ENCODE results near the gene ZNF222.

Gene ZNF222

DNA sequence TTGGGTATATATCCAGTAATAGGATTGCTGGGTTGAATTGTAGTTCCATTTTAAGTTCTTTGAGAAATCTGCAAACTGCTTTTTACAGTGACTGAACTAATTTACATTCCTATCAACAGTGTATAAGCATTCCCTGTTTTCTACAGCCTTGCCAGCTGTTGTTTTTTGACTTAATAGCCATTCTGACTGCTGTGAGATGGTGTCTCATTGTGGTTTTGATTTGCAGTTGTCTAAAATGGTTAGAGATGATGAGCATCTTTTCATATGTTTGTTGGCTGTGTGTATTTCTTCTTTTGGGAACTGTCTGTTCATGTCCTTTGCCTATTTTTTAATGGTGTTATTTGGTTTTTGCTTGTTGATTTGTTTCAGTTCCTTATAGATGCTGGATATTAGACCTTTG is 4.0 kb upstream of the ZNF222 start:
- Histone ChIP-seq H3K36me3 (ENCODE audit: low read length) (no peaks in the 10 kb centered on the region), H3K27me3 (ENCODE audit: low read length) (no peaks in the 10 kb centered on the region), H3K9me2 (replicated peaks; ENCODE audit: insufficient read depth, low read length) (no peaks in the 10 kb centered on the region), H2AFZ (ENCODE audit: low read depth, low read length, severe bottlenecking) (no peak overlapping the region), H3K4me3 (ENCODE audit: insufficient read depth, low read length, poor library complexity, severe bottlenecking) (no peak overlapping the region), H4K20me1 (ENCODE audit: low read depth, low read length) (no peaks in the 10 kb centered on the region), H3K9me3 (ENCODE audit: insufficient read depth, low read length) (no peaks in the 10 kb centered on the region), H3K9ac (ENCODE audit: low read length) (no peak overlapping the region), H3F3A (ENCODE audit: insufficient read depth) (no peaks in the 10 kb centered on the region), H3K4me2 (ENCODE audit: low read depth, low read length, poor library complexity, severe bottlenecking) (no peak overlapping the region), H3K79me2 (ENCODE audit: insufficient read depth, low read length) (no peaks in the 10 kb centered on the region), H3K27ac (ENCODE audit: low read depth, low read length) (no peak overlapping the region)
- TF ChIP-seq EZH2phosphoT487 (conservative IDR thresholded peaks at IDR 0.05; ENCODE audit: low read length) = no peak
- TF ChIP-seq, protein P1, sequence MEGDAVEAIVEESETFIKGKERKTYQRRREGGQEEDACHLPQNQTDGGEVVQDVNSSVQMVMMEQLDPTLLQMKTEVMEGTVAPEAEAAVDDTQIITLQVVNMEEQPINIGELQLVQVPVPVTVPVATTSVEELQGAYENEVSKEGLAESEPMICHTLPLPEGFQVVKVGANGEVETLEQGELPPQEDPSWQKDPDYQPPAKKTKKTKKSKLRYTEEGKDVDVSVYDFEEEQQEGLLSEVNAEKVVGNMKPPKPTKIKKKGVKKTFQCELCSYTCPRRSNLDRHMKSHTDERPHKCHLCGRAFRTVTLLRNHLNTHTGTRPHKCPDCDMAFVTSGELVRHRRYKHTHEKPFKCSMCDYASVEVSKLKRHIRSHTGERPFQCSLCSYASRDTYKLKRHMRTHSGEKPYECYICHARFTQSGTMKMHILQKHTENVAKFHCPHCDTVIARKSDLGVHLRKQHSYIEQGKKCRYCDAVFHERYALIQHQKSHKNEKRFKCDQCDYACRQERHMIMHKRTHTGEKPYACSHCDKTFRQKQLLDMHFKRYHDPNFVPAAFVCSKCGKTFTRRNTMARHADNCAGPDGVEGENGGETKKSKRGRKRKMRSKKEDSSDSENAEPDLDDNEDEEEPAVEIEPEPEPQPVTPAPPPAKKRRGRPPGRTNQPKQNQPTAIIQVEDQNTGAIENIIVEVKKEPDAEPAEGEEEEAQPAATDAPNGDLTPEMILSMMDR (IDR thresholded peaks at IDR 0.05; ENCODE audit: insufficient read depth, low read length, poor library complexity, severe bottlenecking) = no peak

DNA sequence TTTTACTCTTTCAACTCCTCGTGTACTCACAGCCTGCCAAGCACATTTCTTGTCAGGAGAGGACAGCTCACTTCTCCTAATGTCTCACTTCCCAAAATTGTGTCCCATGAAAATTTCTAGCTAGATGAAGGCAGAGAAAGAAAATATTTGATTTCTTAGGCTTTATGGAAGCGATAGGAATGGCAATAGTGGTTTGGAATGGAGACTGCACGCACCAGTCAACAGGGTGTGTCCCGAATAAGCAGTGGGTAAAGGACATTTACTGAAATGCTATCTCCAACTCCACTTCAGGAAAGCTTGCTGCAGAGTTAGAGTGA is 321 bp upstream of the ZNF222 start:
- no peaks in the 10 kb centered on the region for H3K27me3 ChIP-seq (ENCODE audit: low read length)
- H2AFZ ChIP-seq (ENCODE audit: low read depth, low read length, severe bottlenecking) = peak overlapping the region; percentile 40
- no peak overlapping the region for H3K4me2 ChIP-seq (ENCODE audit: low read depth, low read length, poor library complexity, severe bottlenecking)
- H3K9ac ChIP-seq (ENCODE audit: low read length) = no peak overlapping the region
- H3K9me3 ChIP-seq (ENCODE audit: insufficient read depth, low read length) = no peaks in the 10 kb centered on the region
- 0 out of 2 replicates have a peak, but pooled peaks cover 2% of the 10 kb centered on the region for H3K9me2 ChIP-seq (replicated peaks; ENCODE audit: insufficient read depth, low read length)
- H3K27ac ChIP-seq (ENCODE audit: low read depth, low read length) = no peak overlapping the region
- no peak overlapping the region for H3K4me3 ChIP-seq (ENCODE audit: insufficient read depth, low read length, poor library complexity, severe bottlenecking)
- no peaks in the 10 kb centered on the region for H4K20me1 ChIP-seq (ENCODE audit: low read depth, low read length)
- H3K36me3 ChIP-seq (ENCODE audit: low read length) = no peaks in the 10 kb centered on the region
- H3F3A ChIP-seq (ENCODE audit: insufficient read depth) = no peaks in the 10 kb centered on the region
- no peak for TF ChIP-seq EZH2phosphoT487 (conservative IDR thresholded peaks at IDR 0.05; ENCODE audit: low read length)
- TF ChIP-seq, protein P1 (IDR thresholded peaks at IDR 0.05; ENCODE audit: insufficient read depth, low read length, poor library complexity, severe bottlenecking) = no peak
- no peaks in the 10 kb centered on the region for H3K79me2 ChIP-seq (ENCODE audit: insufficient read depth, low read length)

DNA sequence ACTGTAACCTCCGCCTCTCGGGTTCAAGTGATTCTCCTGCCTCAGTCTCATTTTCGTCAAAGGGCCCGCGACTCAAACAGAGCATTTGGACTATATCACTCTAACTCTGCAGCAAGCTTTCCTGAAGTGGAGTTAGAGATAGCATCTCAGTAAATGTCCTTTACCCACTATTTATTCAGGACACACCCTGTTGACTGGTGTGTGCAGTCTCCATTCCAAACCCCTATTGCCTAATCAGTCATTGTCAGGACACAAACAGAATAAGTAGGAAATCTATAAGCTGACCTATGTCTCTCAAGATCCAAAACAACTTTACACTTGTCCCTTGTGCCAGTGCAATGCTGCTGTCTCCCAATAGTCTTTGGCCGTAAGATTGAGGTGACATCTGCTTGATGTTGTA is 1.4 kb downstream of the ZNF222 start:
- no peak for TF ChIP-seq EZH2phosphoT487 (conservative IDR thresholded peaks at IDR 0.05; ENCODE audit: low read length)
- TF ChIP-seq, protein P1 (IDR thresholded peaks at IDR 0.05; ENCODE audit: insufficient read depth, low read length, poor library complexity, severe bottlenecking) = no peak
- no peaks in the 10 kb centered on the region for H3K79me2 ChIP-seq (ENCODE audit: insufficient read depth, low read length)

More for the DNA sequence above, 1.4 kb downstream of the ZNF222 start:
- Histone ChIP-seq H3K9me2 (replicated peaks; ENCODE audit: insufficient read depth, low read length) (0 out of 2 replicates have a peak, but pooled peaks cover 3% of the 10 kb centered on the region), H4K20me1 (ENCODE audit: low read depth, low read length) (no peaks in the 10 kb centered on the region), H3K9me3 (ENCODE audit: insufficient read depth, low read length) (no peaks in the 10 kb centered on the region; the same call in 1 of the 2 replicates), H3K36me3 (ENCODE audit: low read length) (no peaks in the 10 kb centered on the region), H2AFZ (ENCODE audit: low read depth, low read length, severe bottlenecking) (no peak overlapping the region), H3K4me2 (ENCODE audit: low read depth, low read length, poor library complexity, severe bottlenecking) (no peak overlapping the region), H3K27me3 (ENCODE audit: low read length) (no peaks in the 10 kb centered on the region), H3K9ac (ENCODE audit: low read length) (no peak overlapping the region), H3F3A (ENCODE audit: insufficient read depth) (no peaks in the 10 kb centered on the region), H3K27ac (ENCODE audit: low read depth, low read length) (no peak overlapping the region), H3K4me3 (ENCODE audit: insufficient read depth, low read length, poor library complexity, severe bottlenecking) (no peak overlapping the region)
